ENCODE data around the gene SEMA3C.

SEMA3C gene

GRCh38 chr7:80942261-80943041 is 23.6 kb upstream of the SEMA3C start:
- ChIA-PET POLR2A (ENCODE audit: low non-redundant PET) (no interaction called here), CTCF (interaction anchor here (1.2 kb wide), 1 partner anchor 23 kb away, joined by 6 read pairs; the partner anchor contains the start of gene SEMA3C)
- peak; percentile 94 for DNase-seq (ENCODE audit: low spot score)
- peak overlapping the region; percentile 95 for H3K27ac ChIP-seq
- TF ChIP-seq CTCF (conservative IDR thresholded peaks at IDR 0.05; ENCODE audit: low read depth) = no peak

DNA sequence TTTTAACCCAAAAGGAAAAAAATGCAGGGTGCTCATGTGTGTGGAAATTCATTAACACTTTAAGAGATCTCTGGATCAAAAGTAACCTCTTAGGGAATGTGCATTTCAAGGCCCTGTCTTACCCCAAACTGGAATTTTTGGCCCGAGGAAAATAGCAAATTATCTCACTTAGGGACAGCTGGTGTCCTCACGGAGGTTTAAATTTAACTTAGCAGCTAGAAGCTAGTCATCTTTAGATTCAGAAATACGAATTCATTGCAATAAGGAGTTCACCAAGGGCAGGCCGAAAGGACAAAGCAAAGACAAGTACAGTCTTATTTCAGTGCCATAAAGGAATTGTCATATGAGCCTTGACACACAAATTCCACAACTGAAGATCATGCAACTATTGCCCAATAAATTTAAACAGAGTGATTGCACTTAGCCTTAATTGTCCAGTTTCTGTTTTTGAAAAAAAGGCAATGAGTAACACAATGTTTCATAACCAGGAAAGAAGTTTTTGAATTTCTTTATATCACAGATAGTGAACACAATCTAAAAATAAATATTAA is 22.4 kb upstream of the SEMA3C start:
- peak; percentile 69 for DNase-seq (ENCODE audit: low spot score)
- ChIA-PET POLR2A (ENCODE audit: low non-redundant PET) (interaction anchor here (0.6 kb wide), 1 partner anchor 22 kb away, joined by 6 read pairs; the partner anchor contains the start of gene SEMA3C), CTCF (interaction anchor here (1.2 kb wide), 1 partner anchor 20 kb away, joined by 3 read pairs; no protein-coding TSS in a partner anchor)
- H3K27ac ChIP-seq = no peak overlapping the region
- TF ChIP-seq CTCF (conservative IDR thresholded peaks at IDR 0.05; ENCODE audit: low read depth) = no peak

DNA sequence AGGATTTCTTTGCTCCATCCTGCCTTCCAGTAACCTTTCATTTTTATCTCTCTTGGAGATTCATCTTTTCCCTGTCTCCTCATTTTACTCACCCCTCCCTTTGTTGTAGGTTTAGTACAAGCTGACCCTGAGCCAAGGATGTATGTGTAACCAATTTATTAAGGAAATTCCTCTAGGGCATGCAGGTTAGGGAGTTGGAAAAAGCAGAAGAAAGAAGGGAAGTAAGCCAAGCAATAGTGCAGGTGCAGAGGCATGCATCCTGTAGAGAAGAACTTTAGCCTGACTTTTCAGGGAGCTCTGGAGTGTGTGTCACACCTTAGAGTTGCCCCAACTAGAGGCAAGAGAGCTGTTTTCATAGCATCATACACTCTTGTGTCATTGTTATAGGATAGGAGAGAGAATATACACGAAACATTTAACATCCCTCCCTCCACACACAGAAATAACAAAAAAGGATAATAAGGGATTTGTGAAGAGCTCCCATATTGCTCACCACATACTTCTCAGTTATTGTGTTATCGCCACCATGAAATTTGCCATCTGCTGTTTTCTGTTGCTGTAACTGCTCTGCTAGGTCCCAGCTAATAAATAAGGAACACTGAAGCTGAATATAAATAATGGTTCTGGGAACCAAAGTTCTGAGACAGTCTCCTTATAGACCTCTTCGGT is 21.8 kb upstream of the SEMA3C start:
- TF ChIP-seq CTCF (conservative IDR thresholded peaks at IDR 0.05; ENCODE audit: low read depth) = no peak
- H3K27ac ChIP-seq = no peak overlapping the region
- ChIA-PET CTCF (interaction anchor here (1.2 kb wide), 1 partner anchor 20 kb away, joined by 3 read pairs; no protein-coding TSS in a partner anchor), POLR2A (ENCODE audit: low non-redundant PET) (interaction anchor here (0.6 kb wide), 1 partner anchor 22 kb away, joined by 6 read pairs; the partner anchor contains the start of gene SEMA3C)
- peak; percentile 52 for DNase-seq (ENCODE audit: low spot score)

DNA sequence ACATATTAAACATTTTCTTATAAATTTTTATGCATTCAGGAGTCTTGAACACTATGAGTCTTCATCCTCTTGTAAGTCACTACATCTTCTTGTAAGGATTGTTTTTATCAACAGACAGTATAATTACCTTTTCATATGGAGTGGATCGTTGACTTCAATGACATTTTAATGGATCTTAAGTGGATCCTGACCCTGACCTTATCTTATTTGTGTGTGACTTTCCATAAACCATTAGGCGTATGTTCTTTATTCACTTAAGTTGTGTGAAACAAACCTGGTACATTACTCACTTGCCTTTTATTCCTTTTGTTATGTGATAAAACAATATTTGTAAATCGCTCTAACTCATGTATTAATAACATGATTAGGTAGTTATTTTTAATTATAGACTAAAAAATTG is 18.5 kb upstream of the SEMA3C start:
- no peak overlapping the region for H3K27ac ChIP-seq
- ChIA-PET CTCF (no interaction called here), POLR2A (ENCODE audit: low non-redundant PET) (no interaction called here)
- no peak for DNase-seq (ENCODE audit: low spot score)
- TF ChIP-seq CTCF (conservative IDR thresholded peaks at IDR 0.05; ENCODE audit: low read depth) = no peak

DNA sequence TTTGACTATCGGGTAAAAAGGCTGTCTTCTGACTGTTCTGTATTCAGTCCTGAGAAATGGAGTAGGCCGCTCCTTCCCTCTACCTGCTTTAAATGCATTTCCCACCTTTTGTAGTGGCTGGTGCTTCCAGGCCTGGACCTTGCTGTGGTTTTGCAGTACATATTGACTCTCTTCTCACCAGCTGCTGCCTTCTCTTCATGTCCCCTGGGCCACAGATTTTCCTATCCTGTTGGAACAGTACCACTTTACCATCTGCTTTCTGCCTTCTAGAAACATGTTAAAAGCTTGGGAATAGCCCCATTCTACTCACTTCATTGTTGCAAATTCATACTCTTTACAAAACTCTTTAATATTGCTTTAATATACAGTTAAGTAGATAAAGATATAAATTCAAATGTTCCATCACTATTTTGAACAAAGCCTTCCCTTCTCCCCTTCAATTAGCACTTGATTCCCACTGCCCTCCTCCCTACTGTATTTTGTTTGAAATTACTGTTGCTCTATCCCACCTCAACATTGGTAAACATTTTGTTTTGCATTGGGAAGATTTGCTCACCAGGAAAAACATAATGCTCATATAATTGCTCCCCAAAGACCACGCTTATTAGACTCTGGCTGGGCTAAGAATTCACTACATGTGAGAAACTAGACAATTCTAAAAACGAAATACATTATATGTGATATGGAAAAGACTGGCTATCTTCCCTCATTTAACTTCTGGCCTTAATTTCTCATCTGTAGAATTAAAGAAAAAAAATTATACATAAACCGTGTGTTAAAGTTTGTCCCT is 17.3 kb upstream of the SEMA3C start:
- POLR2A ChIA-PET (ENCODE audit: low non-redundant PET) = no interaction called here
- DNase-seq (ENCODE audit: low spot score) = no peak
- H3K27ac ChIP-seq = no peak overlapping the region
- CTCF ChIA-PET = interaction anchor here (0.7 kb wide), 1 partner anchor 214 kb away, joined by 3 read pairs; no protein-coding TSS in a partner anchor
- TF ChIP-seq CTCF (conservative IDR thresholded peaks at IDR 0.05; ENCODE audit: low read depth) = no peak

DNA sequence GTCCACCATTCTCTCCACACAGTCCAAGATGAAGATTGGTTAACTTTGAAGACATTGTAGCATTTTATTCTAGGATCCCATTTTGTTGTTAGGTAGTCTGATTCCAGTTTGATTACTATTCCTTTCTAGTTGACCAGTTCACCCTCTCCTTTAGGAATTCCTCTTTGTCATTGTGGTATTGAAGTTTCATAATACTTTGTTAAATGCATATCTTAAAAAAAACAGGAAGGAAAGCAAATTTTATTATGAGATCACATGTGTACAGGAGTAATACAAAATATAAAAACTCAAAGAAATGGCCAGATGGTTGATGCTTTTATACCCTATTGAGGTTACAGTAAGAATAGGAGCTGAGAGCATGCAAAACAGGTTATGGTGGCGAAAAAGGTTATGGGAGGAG is 15.5 kb upstream of the SEMA3C start:
- no peak for TF ChIP-seq CTCF (conservative IDR thresholded peaks at IDR 0.05; ENCODE audit: low read depth)
- H3K27ac ChIP-seq = no peak overlapping the region
- DNase-seq (ENCODE audit: low spot score) = no peak
- CTCF ChIA-PET = interaction anchor here (0.6 to 0.7 kb wide), 3 partner anchors 158 to 1615 kb away, joined by 3 to 4 read pairs (median 3); no protein-coding TSS in a partner anchor
- POLR2A ChIA-PET (ENCODE audit: low non-redundant PET) = no interaction called here
